ENCODE results near the gene NSMCE3. TPM values are rescaled to one million over a fixed set of nuclear protein-coding genes. Genes with fewer than 3 reads are reported as not detected.

NSMCE3 gene
- total RNA-seq = 8.9 and 10.0 TPM in 2 replicates

DNA sequence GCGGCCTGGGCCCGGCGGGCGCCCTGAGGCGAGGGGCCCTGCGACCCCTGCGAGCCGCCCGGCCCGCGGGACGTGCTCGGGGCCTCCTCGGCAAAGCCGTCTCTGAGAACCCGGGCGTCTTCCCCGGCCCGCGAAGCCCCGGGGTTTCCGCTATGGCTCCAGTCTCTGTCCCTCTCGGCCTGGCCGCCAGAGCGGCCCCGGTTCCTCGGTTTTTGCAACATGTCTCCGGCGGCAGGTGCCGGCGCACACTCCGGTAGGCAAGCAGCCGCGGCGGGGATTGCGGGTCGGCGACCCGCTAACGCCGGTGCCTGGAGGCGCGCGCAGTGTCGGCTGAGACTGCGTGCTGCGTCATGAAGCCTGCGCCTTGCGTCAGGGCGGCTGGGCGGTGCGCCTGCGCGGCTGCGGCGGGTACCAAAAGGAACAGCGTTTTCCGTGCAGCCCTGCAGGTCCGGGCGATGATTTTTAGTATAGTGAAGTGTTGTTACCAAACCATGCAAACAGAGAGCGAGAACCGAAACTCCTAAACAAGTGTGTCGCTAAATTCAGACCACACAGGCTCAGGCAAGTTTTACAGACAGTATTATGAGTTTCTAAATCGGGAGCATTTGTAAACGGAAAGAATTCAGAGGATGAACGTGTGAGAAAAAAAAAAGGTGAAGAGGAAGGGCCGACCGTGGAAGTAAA lies at the start of gene NSMCE3:
NSMCE3 (minus strand) TSS at position 338 of the 684 bp plus-strand sequence; CDS start at position 221, 117 bp downstream.
- H3K27me3 Mint-ChIP-seq = peaks cover 3% of the 10 kb centered on the region
- peak; percentile 98 for DNase-seq
- H3K9me3 Mint-ChIP-seq = no peaks in the 10 kb centered on the region
- H3K4me1 Mint-ChIP-seq = peaks cover 41% of the 10 kb centered on the region
- intact Hi-C loops (cut with micrococcal nuclease) = no loop called here
- H3K27ac Mint-ChIP-seq = peak within 1 kb of the TSS; percentile 99
- H3K36me3 Mint-ChIP-seq (ENCODE audit: low read depth) = peaks cover 5% of the 10 kb centered on the region
- peak within 1 kb of the TSS; percentile 91 for H3K4me3 Mint-ChIP-seq

DNA sequence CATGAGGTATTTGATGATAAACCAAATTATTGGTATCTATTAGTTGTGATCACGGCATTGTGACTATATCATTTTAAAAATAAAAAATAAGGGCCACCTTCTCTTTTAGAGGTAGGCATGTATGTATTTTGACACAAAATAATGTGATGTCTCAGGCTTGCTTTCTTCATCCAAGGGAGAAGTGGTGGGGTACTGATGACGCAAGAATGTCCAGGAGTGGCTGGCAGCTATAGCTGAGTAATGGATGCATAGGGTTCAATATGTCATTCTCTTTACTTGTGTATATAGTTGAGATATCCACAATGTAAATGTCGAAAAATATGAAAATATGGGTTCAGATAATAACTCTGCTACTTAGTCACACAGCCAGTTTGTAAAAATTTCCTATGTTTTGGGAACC lies 46.8 kb upstream of the NSMCE3 start:
- no peaks in the 10 kb centered on the region for H3K4me1 Mint-ChIP-seq
- H3K36me3 Mint-ChIP-seq (ENCODE audit: low read depth) = no peaks in the 10 kb centered on the region
- intact Hi-C loops (cut with micrococcal nuclease) = loop anchor here (10.0 kb wide), 1 partner anchor 62 kb away; no protein-coding TSS in a partner anchor
- H3K27me3 Mint-ChIP-seq = peaks cover 2% of the 10 kb centered on the region
- no peak for DNase-seq
- H3K4me3 Mint-ChIP-seq = no peak overlapping the region
- H3K9me3 Mint-ChIP-seq = no peaks in the 10 kb centered on the region
- H3K27ac Mint-ChIP-seq = no peak overlapping the region

DNA sequence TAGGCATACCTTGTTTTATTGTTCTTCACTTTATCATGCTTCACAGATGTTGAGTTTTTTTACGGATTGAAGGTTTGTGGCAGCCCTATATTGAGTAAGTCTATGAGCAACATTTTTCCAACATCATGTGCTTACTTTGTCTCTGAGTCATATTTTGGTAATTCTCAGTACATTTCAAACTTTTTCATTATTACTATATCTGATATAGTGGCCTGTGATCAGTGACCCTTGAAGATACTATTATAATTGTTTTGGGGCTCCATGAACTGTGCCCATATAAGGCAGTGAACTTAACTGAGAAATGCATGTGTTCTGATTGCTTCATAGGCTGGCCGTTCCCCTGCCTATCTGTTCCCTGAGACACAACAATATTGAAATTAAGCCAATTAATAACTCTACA lies 42.8 kb upstream of the NSMCE3 start:
- H3K4me1 Mint-ChIP-seq = no peaks in the 10 kb centered on the region
- intact Hi-C loops (cut with micrococcal nuclease) = loop anchor here (10.0 kb wide), 1 partner anchor 58 kb away; no protein-coding TSS in a partner anchor

DNA sequence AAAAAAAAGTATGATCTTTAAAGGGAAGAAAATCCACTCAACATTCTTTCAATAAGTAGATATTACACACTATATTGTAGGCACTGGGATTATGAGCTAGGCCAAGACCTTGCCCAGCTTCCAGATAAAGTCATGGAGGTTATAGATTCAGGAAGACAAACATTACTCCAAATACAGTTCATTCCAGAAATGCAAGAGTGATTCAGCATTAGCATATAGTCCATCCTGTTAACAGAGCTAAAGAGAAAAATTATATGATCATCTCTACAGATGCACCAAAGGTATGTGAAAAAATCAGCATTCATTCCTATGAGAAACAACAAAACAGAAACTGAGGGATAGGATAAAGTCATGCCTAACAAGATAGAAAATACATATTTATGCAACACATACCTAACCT lies 42.1 kb upstream of the NSMCE3 start:
- Mint-ChIP-seq H3K9me3 (no peaks in the 10 kb centered on the region), H3K27ac (no peak overlapping the region), H3K4me3 (no peak overlapping the region), H3K36me3 (ENCODE audit: low read depth) (no peaks in the 10 kb centered on the region), H3K4me1 (no peaks in the 10 kb centered on the region), H3K27me3 (peaks cover 2% of the 10 kb centered on the region)
- intact Hi-C loops (cut with micrococcal nuclease) = loop anchor here (10.0 kb wide), 1 partner anchor 57 kb away; no protein-coding TSS in a partner anchor
- no peak for DNase-seq

More for the DNA sequence above, 42.8 kb upstream of the NSMCE3 start:
- H3K27ac Mint-ChIP-seq = no peak overlapping the region
- no peaks in the 10 kb centered on the region for H3K9me3 Mint-ChIP-seq
- H3K36me3 Mint-ChIP-seq (ENCODE audit: low read depth) = no peaks in the 10 kb centered on the region
- H3K27me3 Mint-ChIP-seq = peaks cover 2% of the 10 kb centered on the region
- no peak overlapping the region for H3K4me3 Mint-ChIP-seq
- DNase-seq = no peak

DNA sequence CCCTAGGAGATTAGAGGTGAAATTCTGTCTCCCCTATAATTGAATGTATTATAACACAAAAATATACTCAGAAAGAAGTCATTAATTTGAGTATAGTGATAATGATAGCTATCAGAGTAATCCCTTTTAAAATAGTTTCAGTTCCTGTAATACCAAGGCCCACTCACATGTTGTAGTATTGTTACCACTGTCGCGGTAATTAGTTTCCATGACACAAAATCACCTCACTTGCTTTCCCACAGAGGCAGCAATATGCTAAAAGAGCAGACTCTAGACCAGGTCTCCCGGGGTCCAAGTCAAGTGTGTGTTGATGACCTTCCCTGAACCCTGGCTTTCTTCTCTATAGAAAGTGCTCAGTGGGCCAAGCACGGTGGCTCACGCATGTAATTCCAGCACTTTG lies 39.5 kb upstream of the NSMCE3 start:
- Mint-ChIP-seq H3K27me3 (peaks cover 7% of the 10 kb centered on the region), H3K27ac (no peak overlapping the region), H3K36me3 (ENCODE audit: low read depth) (no peaks in the 10 kb centered on the region), H3K4me1 (no peaks in the 10 kb centered on the region), H3K4me3 (no peak overlapping the region), H3K9me3 (no peaks in the 10 kb centered on the region)
- intact Hi-C loops (cut with micrococcal nuclease) = no loop called here
- no peak for DNase-seq

DNA sequence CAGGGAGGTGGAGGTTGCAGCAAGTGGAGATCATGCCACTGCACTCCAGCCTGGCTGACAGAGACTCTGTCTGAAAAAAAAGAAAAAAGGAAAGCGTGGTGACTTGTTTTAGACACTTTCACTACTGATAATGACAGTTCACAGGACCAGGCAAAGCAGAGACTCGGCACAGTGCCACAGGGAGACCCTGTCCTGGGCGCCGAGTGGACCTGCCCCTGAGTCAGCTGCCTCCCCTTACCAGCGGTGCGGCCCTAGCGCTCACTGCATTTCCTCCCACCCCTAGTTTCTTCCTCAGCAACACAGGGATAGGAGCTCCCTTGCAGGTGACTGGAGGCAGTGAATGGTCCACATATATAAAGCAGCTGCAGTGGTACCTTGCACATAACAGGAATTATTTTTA lies 38.7 kb upstream of the NSMCE3 start:
- no peaks in the 10 kb centered on the region for H3K4me1 Mint-ChIP-seq

DNA sequence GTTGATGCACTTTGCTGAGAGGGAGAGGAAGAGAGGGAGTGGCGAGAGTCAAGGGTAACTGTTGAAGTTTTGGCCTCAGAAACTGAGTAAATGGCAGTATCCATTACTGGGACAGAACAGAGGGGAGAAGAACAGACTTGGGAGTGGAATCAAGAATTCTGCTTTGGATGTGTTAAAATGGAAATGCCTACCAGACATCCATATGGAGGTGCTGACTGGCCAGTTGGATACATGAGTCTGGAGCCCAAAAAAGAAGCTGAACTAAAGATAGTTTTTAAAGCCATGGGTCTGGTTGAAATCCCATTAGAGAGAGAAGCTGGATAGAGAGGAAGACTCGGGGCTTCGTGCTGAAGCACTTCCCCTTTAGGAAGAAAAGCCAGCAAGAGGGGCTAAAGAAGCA lies 35.9 kb upstream of the NSMCE3 start:
- Mint-ChIP-seq H3K4me3 (no peak overlapping the region), H3K27me3 (peaks cover 5% of the 10 kb centered on the region), H3K9me3 (no peaks in the 10 kb centered on the region), H3K36me3 (ENCODE audit: low read depth) (no peaks in the 10 kb centered on the region), H3K4me1 (no peaks in the 10 kb centered on the region), H3K27ac (no peak overlapping the region)
- intact Hi-C loops (cut with micrococcal nuclease) = no loop called here
- no peak for DNase-seq

More for the DNA sequence above, 38.7 kb upstream of the NSMCE3 start:
- Mint-ChIP-seq H3K36me3 (ENCODE audit: low read depth) (no peaks in the 10 kb centered on the region), H3K4me3 (no peak overlapping the region), H3K9me3 (no peaks in the 10 kb centered on the region), H3K27me3 (peaks cover 5% of the 10 kb centered on the region), H3K27ac (no peak overlapping the region)
- intact Hi-C loops (cut with micrococcal nuclease) = no loop called here
- DNase-seq = no peak

DNA sequence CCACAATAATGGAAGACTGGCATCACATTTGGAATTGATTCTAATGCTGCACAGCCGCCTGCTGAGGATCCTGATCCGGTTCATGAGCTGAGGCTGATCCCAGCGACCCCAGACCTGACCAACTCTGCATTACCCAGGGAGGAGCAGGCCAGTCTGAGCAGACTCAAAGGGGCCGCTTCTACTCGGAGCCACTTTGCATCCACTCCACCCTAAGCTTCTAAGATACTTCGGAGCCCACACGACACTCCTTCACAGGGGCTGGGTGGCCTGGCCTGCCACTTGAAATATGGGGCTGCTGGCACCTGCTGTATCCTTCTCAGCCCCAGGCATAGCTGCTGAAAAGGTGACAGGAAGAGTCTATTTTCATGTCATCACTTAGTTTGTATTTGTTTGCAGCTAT lies 33.2 kb upstream of the NSMCE3 start:
- Mint-ChIP-seq H3K36me3 (ENCODE audit: low read depth) (no peaks in the 10 kb centered on the region), H3K9me3 (no peaks in the 10 kb centered on the region), H3K27me3 (peaks cover 5% of the 10 kb centered on the region), H3K27ac (no peak overlapping the region), H3K4me1 (no peaks in the 10 kb centered on the region), H3K4me3 (no peak overlapping the region)
- intact Hi-C loops (cut with micrococcal nuclease) = no loop called here
- DNase-seq = no peak

DNA sequence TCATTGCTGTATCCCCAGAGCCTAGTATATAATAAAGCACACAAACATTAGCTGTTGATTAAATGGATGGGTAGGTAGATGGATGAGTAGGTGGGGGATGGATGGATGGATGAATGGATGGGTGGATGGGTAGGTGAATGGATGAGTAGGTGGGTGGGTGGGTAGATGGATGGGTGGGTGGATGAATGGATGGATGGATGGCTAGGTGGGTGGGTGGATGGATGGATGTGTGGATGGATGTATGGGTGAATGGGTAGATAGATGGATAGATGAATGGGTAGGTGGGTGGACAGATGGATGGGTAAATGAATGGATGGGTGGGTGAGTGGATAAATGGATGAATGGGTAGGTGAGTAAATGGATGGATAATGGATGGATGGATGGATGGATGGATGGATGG lies 30.2 kb upstream of the NSMCE3 start:
- Mint-ChIP-seq H3K9me3 (no peaks in the 10 kb centered on the region), H3K27ac (no peak overlapping the region), H3K36me3 (ENCODE audit: low read depth) (no peaks in the 10 kb centered on the region), H3K4me3 (no peak overlapping the region), H3K27me3 (peaks cover 9% of the 10 kb centered on the region), H3K4me1 (no peaks in the 10 kb centered on the region)
- no peak for DNase-seq
- intact Hi-C loops (cut with micrococcal nuclease) = no loop called here

DNA sequence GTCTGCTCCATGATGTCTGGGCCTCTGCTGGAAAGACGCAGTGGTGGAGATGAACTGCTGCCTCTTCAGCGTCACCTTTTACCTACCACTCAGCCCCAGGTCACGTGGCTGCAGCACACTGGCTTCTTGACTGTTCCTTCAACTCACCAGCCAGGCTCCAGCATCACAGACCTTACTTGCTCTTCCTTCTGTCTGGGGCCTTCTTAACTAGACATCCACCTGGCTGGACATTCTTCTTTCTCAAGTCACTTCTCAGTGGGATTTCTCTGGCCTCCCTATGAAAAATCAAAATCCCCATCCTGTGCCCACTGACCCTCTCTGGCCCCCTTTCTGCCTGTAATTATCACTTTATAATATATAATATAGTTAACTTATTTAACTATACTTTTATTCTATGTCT lies 29.7 kb upstream of the NSMCE3 start:
- DNase-seq = no peak
- intact Hi-C loops (cut with micrococcal nuclease) = no loop called here
- H3K27me3 Mint-ChIP-seq = peaks cover 9% of the 10 kb centered on the region
- H3K4me1 Mint-ChIP-seq = no peaks in the 10 kb centered on the region
- no peaks in the 10 kb centered on the region for H3K9me3 Mint-ChIP-seq
- H3K27ac Mint-ChIP-seq = no peak overlapping the region
- H3K36me3 Mint-ChIP-seq (ENCODE audit: low read depth) = no peaks in the 10 kb centered on the region
- no peak overlapping the region for H3K4me3 Mint-ChIP-seq

DNA sequence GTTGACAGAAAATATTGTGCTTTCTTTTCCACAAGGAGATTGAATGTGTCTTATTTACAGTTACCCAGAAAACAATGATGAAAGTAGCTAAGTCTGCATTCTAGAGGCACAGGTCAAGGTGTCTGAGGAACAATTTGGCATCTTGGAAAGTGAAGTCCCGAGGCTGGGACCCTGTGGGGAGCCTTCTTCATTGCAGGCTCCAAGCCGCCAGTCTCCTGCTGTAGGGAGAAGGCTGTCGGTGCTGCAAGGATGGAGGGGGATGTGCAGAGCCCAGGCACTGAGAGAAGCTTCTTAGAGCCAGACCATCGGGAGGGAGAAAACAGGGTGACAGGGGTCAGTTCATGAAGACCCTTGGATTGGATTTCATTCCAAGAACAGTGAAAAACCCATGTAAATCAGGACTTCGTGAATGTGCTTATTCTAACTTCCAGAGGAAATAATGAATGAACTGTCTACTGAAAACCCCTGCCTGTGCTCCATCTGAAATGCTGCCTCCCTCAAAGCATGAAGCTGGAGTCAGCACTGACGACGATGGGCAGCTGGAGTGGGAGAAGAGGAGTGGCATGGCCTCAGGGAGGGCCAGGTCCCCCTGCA lies 25.2 kb upstream of the NSMCE3 start:
- Mint-ChIP-seq H3K4me1 (no peaks in the 10 kb centered on the region), H3K36me3 (ENCODE audit: low read depth) (no peaks in the 10 kb centered on the region), H3K4me3 (no peak overlapping the region), H3K9me3 (no peaks in the 10 kb centered on the region), H3K27ac (no peak overlapping the region), H3K27me3 (peaks cover 9% of the 10 kb centered on the region)
- DNase-seq = no peak
- intact Hi-C loops (cut with micrococcal nuclease) = no loop called here

DNA sequence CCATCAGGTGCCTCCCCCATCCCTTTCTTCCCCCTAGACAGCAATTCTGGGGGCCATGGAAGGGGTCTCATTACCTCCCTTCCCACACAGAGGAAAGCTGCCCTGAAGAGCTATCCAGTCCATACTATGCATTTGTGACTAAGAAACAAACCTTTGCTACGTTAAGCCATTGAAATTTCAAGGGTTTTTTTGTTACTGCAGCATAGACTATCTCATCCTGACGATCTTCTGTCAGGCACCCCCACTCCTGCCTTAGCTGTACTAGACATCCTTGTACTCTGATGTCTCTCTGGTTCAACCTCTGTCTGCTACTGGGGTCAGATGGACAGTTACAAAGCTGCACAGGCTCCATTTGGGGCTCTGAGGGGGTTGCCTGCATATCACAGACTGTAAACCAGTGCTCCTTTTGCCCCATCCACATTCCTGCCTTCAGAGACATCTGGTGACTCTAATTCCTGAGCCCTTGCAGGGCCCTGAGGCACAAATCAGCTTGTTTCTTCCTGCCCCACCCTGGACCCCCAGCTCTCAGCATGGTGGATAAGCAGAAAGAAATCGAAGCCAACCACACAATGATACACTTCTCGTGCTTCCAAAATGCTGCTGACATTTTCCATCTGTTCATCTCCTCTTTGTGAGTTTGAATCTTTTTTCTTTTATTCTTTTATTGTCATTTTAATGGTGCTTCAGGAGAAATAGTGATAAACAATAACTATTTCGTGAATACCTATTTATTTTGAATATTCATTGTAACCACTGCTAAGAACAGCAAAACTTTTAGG lies 21.6 kb upstream of the NSMCE3 start:
- intact Hi-C loops (cut with micrococcal nuclease) = no loop called here
- DNase-seq = no peak
- Mint-ChIP-seq H3K9me3 (no peaks in the 10 kb centered on the region), H3K4me1 (no peaks in the 10 kb centered on the region), H3K27me3 (peaks cover 11% of the 10 kb centered on the region), H3K4me3 (no peak overlapping the region), H3K27ac (no peak overlapping the region), H3K36me3 (ENCODE audit: low read depth) (no peaks in the 10 kb centered on the region)

DNA sequence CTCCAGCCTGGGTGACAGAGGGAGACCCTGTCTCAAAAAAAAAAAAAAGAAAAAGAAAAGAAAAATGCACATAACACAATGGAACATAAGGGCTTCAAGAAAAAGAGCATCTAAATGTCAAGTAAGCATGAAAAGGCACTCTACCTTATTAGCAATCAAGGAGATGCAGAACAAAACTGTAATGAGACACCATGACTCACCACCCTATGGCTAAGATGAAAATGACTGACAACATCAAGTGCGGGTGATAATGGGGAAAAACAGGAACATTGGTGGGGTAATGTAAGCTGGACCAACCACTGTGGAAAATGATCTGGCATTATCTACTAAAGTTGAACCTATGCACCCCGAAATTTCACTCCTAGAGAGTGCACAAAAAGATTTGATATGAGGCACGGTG lies 19.6 kb upstream of the NSMCE3 start:
- no peak overlapping the region for H3K4me3 Mint-ChIP-seq
- H3K27me3 Mint-ChIP-seq = peaks cover 21% of the 10 kb centered on the region
- H3K27ac Mint-ChIP-seq = no peak overlapping the region
- no peaks in the 10 kb centered on the region for H3K36me3 Mint-ChIP-seq (ENCODE audit: low read depth)
- DNase-seq = no peak
- H3K4me1 Mint-ChIP-seq = no peaks in the 10 kb centered on the region
- H3K9me3 Mint-ChIP-seq = no peaks in the 10 kb centered on the region
- intact Hi-C loops (cut with micrococcal nuclease) = no loop called here

DNA sequence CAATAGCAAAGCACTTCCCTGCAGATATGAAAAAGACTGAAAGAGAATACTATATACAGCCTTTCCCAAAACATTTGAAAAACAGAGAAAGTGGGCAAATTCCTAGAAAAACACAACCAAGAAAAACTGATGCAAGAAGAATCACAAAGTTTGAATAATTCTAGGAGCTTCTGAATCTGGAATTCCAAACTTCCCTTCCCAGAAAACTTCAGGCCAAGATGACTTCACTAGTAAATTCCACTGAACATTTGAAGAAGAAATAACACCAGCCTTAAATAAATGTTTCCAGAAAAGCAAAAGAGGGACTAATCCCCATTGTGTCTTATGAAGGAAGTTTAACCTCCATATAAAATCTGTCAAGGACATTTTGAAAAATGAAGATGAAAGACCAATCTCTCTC lies 15.8 kb upstream of the NSMCE3 start:
- Mint-ChIP-seq H3K27ac (no peak overlapping the region), H3K4me3 (no peak overlapping the region), H3K27me3 (peaks cover 27% of the 10 kb centered on the region), H3K36me3 (ENCODE audit: low read depth) (no peaks in the 10 kb centered on the region), H3K4me1 (no peaks in the 10 kb centered on the region), H3K9me3 (no peaks in the 10 kb centered on the region)
- intact Hi-C loops (cut with micrococcal nuclease) = no loop called here
- no peak for DNase-seq

Data from activated CD4-positive, alpha-beta T cell treated with anti-CD3 and anti-CD28 coated beads, Interleukin-2, amount 10 ng/mL, durations not matched to agents 24 days and 14 days (primary cell).